ENCODE measurements around the gene C17orf50. TPM values are rescaled to one million over a fixed set of nuclear protein-coding genes. Genes with fewer than 3 reads are reported as not detected.
A peak's percentile ranks its signal among the peaks of the same experiment; 100 is the strongest.

C17orf50 gene
- total RNA-seq (not detected in 2 replicates), polyA plus RNA-seq (not detected in 2 replicates)

- Histone ChIP-seq H3K4me3 (no peak within 1 kb of the TSS), H3K9me3 (ENCODE audit: low read depth) (no peaks in the 10 kb centered on the region), H3K27me3 (no peaks in the 10 kb centered on the region), H2AFZ (no peak within 1 kb of the TSS), H3K79me2 (no peaks in the 10 kb centered on the region), H4K20me1 (ENCODE audit: insufficient read depth, poor library complexity, severe bottlenecking) (no peaks in the 10 kb centered on the region), H3K27ac (no peak within 1 kb of the TSS), H3K36me3 (replicated peaks; ENCODE audit: insufficient read depth, low read depth) (no peaks in the 10 kb centered on the region), H3K4me1 (ENCODE audit: insufficient read depth) (peaks cover 13% of the 10 kb centered on the region), H3K4me2 (no peak within 1 kb of the TSS), H3K9me2 (replicated peaks; ENCODE audit: insufficient read depth) (no peaks in the 10 kb centered on the region)
- 45% methylated on average over 1 of the region's 1 CpG for WGBS (ENCODE audit: low lambda C conversion rate, missing lambda C conversion rate)
- TF ChIP-seq EZH2phosphoT487 (IDR thresholded peaks at IDR 0.05; ENCODE audit: low read depth, severe bottlenecking, unreplicated experiment) = no peak
- no peak for TF ChIP-seq CTCF (IDR thresholded peaks at IDR 0.05; ENCODE audit: poor library complexity)
- TF ChIP-seq EZH2 (IDR thresholded peaks at IDR 0.05; ENCODE audit: borderline replicate concordance) = no peak
- DNase-seq (ENCODE audit: low spot score) = no peak
Observed at GRCh38 chr17:35760587-35760986, at the start of gene C17orf50. TSS of gene C17orf50 (plus strand) at chr17:35760887. CDS start at chr17:35760942, 55 bp downstream.

- no peak overlapping the region for H3K4me3 ChIP-seq
- no peak overlapping the region for H2AFZ ChIP-seq
- H3K9me3 ChIP-seq (ENCODE audit: low read depth) = no peaks in the 10 kb centered on the region
- H4K20me1 ChIP-seq (ENCODE audit: insufficient read depth, poor library complexity, severe bottlenecking) = no peaks in the 10 kb centered on the region
- WGBS (ENCODE audit: low lambda C conversion rate, missing lambda C conversion rate) = 92% methylated on average over 2 of the region's 2 CpGs
- H3K36me3 ChIP-seq (replicated peaks; ENCODE audit: insufficient read depth, low read depth) = no peaks in the 10 kb centered on the region
- no peaks in the 10 kb centered on the region for H3K9me2 ChIP-seq (replicated peaks; ENCODE audit: insufficient read depth)
- H3K4me1 ChIP-seq (ENCODE audit: insufficient read depth) = peaks cover 12% of the 10 kb centered on the region
- no peak for TF ChIP-seq EZH2phosphoT487 (IDR thresholded peaks at IDR 0.05; ENCODE audit: low read depth, severe bottlenecking, unreplicated experiment)
- TF ChIP-seq CTCF (IDR thresholded peaks at IDR 0.05; ENCODE audit: poor library complexity) = no peak
- no peak for TF ChIP-seq EZH2 (IDR thresholded peaks at IDR 0.05; ENCODE audit: borderline replicate concordance)
- DNase-seq (ENCODE audit: low spot score) = no peak
- H3K79me2 ChIP-seq = no peaks in the 10 kb centered on the region
- no peaks in the 10 kb centered on the region for H3K27me3 ChIP-seq
- no peak overlapping the region for H3K27ac ChIP-seq
- no peak overlapping the region for H3K4me2 ChIP-seq
Observed at GRCh38 chr17:35710950-35711349, 49.7 kb upstream of the C17orf50 start.

- Histone ChIP-seq H3K27ac (peak overlapping the region; percentile 30), H3K9me3 (ENCODE audit: low read depth) (no peaks in the 10 kb centered on the region)
- no peak for DNase-seq (ENCODE audit: low spot score)
Observed at GRCh38 chr17:35713069-35713728, 47.5 kb upstream of the C17orf50 start.

More at GRCh38 chr17:35713069-35713728, 47.5 kb upstream of the C17orf50 start:
- Histone ChIP-seq H2AFZ (no peak overlapping the region), H3K4me3 (no peak overlapping the region), H3K4me1 (ENCODE audit: insufficient read depth) (peaks cover 18% of the 10 kb centered on the region), H3K27me3 (no peaks in the 10 kb centered on the region), H3K79me2 (no peaks in the 10 kb centered on the region), H3K36me3 (replicated peaks; ENCODE audit: insufficient read depth, low read depth) (peaks cover 3% of the 10 kb centered on the region), H3K9me2 (replicated peaks; ENCODE audit: insufficient read depth) (no peaks in the 10 kb centered on the region), H3K4me2 (no peak overlapping the region), H4K20me1 (ENCODE audit: insufficient read depth, poor library complexity, severe bottlenecking) (no peaks in the 10 kb centered on the region)
- 40% methylated on average over 7 of the region's 7 CpGs for WGBS (ENCODE audit: low lambda C conversion rate, missing lambda C conversion rate)
- no peak for TF ChIP-seq EZH2 (IDR thresholded peaks at IDR 0.05; ENCODE audit: borderline replicate concordance)
- TF ChIP-seq EZH2phosphoT487 (IDR thresholded peaks at IDR 0.05; ENCODE audit: low read depth, severe bottlenecking, unreplicated experiment) = no peak
- no peak for TF ChIP-seq CTCF (IDR thresholded peaks at IDR 0.05; ENCODE audit: poor library complexity)

Measured in hepatocyte (in vitro differentiated cells).